HepG2 (cell line): ENCODE measurements around the gene ELL3. TPM values are rescaled to one million over a fixed set of nuclear protein-coding genes. Genes with fewer than 3 reads are reported as not detected.

Experiments used
- FIP1L1 ChIP-seq: fragments of 200-400 bp; formaldehyde crosslinking; IDR thresholded peaks from 2 replicates; pipeline ENCODE4 v1.6.1; 2018; ENCODE audit warnings: low read depth, mild to moderate bottlenecking, low read length, moderate library complexity, borderline replicate concordance; ENCODE audit not compliant: insufficient read depth
- HDAC1 ChIP-seq: sonication (generic); formaldehyde crosslinking; IDR thresholded peaks from 2 replicates; pipeline ENCODE4 v1.5.1; 2020; ENCODE audit warnings: mild to moderate bottlenecking, missing genetic modification reagents
- NFRKB ChIP-seq: fragments of 450-650 bp; IDR thresholded peaks from 2 replicates; pipeline ENCODE4 v1.6.1; 2017
- NKX3-1 ChIP-seq: sonication (generic); formaldehyde crosslinking; IDR thresholded peaks from 2 replicates; pipeline ENCODE4 v1.5.0; 2020; ENCODE audit warnings: missing genetic modification reagents
- PAX8 ChIP-seq: sonication (generic); formaldehyde crosslinking; IDR thresholded peaks from 2 replicates; pipeline ENCODE4 v1.8.0; 2022; ENCODE audit warnings: mild to moderate bottlenecking, missing genetic modification reagents, borderline replicate concordance
- RBM22 ChIP-seq: fragments of 200-400 bp; formaldehyde crosslinking; optimal IDR thresholded peaks from 2 replicates; pipeline ENCODE3; 2017; ENCODE audit warnings: mild to moderate bottlenecking, low read length, moderate library complexity
- SOX5 ChIP-seq: IDR thresholded peaks from 2 replicates; pipeline ENCODE4 v1.6.1; 2016; ENCODE audit warnings: borderline replicate concordance
- SSRP1 ChIP-seq: IDR thresholded peaks from 2 replicates; pipeline ENCODE4 v1.6.1; 2016; ENCODE audit warnings: control low read depth
- TCF12 ChIP-seq, 2 experiments: fragments of 450-650 bp in 1 of 2; sonication (generic) in 1 of 2; formaldehyde crosslinking in 1 of 2; IDR thresholded peaks; 2 replicates each; pipeline versions ENCODE4 v1.6.1 to v1.8.0; 2017 to 2022; ENCODE audit warnings: antibody characterized with exemption in 1 of 2, mild to moderate bottlenecking in 1 of 2, missing genetic modification reagents in 1 of 2, moderate library complexity in 1 of 2
- ZNF10 ChIP-seq: sonication (generic); formaldehyde crosslinking; IDR thresholded peaks from 2 replicates; pipeline ENCODE4 v1.4.0; 2020; ENCODE audit warnings: mild to moderate bottlenecking, low read depth, missing genetic modification reagents, borderline replicate concordance
- ZNF12 ChIP-seq: sonication (generic); formaldehyde crosslinking; IDR thresholded peaks from 2 replicates; pipeline ENCODE4 v1.5.0; 2020; ENCODE audit warnings: missing genetic modification reagents
- ZNF143 ChIP-seq: sonication (generic); formaldehyde crosslinking; IDR thresholded peaks from 2 replicates; pipeline ENCODE4 v1.4.0; 2020; ENCODE audit warnings: missing genetic modification reagents
- ZNF230 ChIP-seq: sonication (generic); formaldehyde crosslinking; IDR thresholded peaks from 2 replicates; pipeline ENCODE4 v1.4.0; 2020; ENCODE audit warnings: mild to moderate bottlenecking, missing genetic modification reagents
- ZNF543 ChIP-seq: sonication (generic); formaldehyde crosslinking; IDR thresholded peaks from 2 replicates; pipeline ENCODE4 v1.4.0; 2020; ENCODE audit warnings: mild to moderate bottlenecking, missing genetic modification reagents
- ZNF550 ChIP-seq: sonication (generic); formaldehyde crosslinking; IDR thresholded peaks from 2 replicates; pipeline ENCODE4 v1.4.0; 2020; ENCODE audit warnings: mild to moderate bottlenecking, missing genetic modification reagents, borderline replicate concordance
- ZNF569 ChIP-seq: sonication (generic); formaldehyde crosslinking; IDR thresholded peaks from 2 replicates; pipeline ENCODE4 v1.5.0; 2020; ENCODE audit warnings: mild to moderate bottlenecking, missing genetic modification reagents, moderate library complexity, borderline replicate concordance
- ZNF746 ChIP-seq: sonication (generic); formaldehyde crosslinking; IDR thresholded peaks from 2 replicates; pipeline ENCODE4 v1.8.0; 2022; ENCODE audit warnings: mild to moderate bottlenecking, missing genetic modification reagents
- polyA plus RNA-seq, 8 experiments: library from polyadenylated mRNA; depleted of rRNA in 3 of 8; stranded (reverse) in 7 of 8; unstranded in 1 of 8; fragments of >200 nt; fragmentation: Illumina TruSeq in 4 of 8; extraction: Trizol in 4 of 8; gene quantifications; 2 replicates each; pipeline versions ENCODE4 v1.2.1 to v1.2.3, GENCODE V29; 2011 to 2016; ENCODE audit warnings: low read depth in 4 of 8, missing spikeins in 1 of 8, mixed read lengths in 1 of 8; ENCODE audit not compliant: insufficient read depth in 1 of 8
- total RNA-seq, 5 experiments: library from RNA; depleted of rRNA; stranded (reverse); fragments of >200 nt; fragmentation: Illumina TruSeq; extraction: Trizol; gene quantifications; 2 replicates each; pipeline ENCODE4 v1.2.3, GENCODE V29; 2016; ENCODE audit warnings: low read depth in 1 of 5
- TF ChIP-seq, protein P1 (sequence below): sonication (generic); formaldehyde crosslinking; IDR thresholded peaks from 2 replicates; pipeline ENCODE4 v1.8.1; 2023; ENCODE audit warnings: mild to moderate bottlenecking, missing genetic modification reagents
- TF ChIP-seq, protein P2 (sequence below): sonication (generic); formaldehyde crosslinking; IDR thresholded peaks from 2 replicates; pipeline ENCODE4 v1.5.0; 2020; ENCODE audit warnings: missing genetic modification reagents, mild to moderate bottlenecking, borderline replicate concordance
- TF ChIP-seq, protein P3 (sequence below): sonication (generic); formaldehyde crosslinking; IDR thresholded peaks from 2 replicates; pipeline ENCODE4 v1.5.1; 2020; ENCODE audit warnings: mild to moderate bottlenecking, missing genetic modification reagents, moderate library complexity
- TF ChIP-seq, protein P4 (sequence below): IDR thresholded peaks from 2 replicates; pipeline ENCODE4 v1.6.1; 2016; ENCODE audit warnings: missing genetic modification reagents, missing compliant biosample characterization

ELL3 gene
- total and polyA plus RNA-seq, 2 of the 13 experiments (the other 11 are each of a cell fraction or from before 2014, with no cell fraction given), result 6.1 to 8.8 TPM

DNA sequence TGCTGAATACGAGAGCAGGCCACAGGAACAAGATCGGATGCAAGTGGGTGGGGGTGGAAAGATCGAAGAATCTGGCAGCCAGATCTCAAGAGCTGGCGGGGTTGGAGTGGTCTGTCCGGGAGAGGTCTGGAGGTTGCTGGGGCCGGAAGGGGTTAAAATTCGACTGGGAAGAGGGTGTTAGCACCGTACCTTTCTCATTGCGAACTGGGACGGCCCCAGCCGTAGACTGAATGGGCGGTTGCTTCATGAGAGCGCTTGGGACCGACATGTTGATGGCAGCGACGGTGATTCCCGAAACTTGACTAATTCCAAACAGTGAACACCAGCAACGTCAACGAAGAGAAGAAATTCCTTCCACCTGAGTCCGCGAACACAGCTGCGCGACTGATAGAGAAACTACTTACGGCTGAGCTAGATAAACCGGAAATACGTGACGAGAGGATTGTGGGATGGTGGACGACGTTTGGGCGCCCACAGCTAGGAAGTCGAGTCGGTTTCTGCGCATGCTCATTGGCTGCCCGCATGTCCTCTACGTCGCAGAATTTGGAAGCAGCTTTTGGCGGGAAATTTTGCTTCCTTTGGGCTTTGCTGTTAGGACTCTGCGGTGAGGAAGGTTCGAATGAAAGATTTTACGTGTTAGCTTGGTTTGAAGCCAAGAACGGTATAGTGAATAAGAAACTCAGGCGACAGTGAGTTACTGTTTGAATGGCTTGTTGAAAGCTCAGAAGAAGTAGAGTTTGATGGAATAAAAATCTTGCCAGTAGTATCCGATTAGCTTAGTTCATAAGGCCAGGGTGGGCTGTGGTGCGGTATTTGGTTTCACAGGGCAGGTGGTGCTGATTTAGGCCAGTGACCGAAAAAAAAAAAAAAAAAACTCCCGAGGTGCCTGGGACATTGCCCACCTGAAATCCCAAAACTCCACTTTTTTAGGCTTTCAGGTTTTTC, 47.8 kb upstream of the ELL3 start, which contains the start of gene MFAP1 (continued):
- TF ChIP-seq, protein P1, sequence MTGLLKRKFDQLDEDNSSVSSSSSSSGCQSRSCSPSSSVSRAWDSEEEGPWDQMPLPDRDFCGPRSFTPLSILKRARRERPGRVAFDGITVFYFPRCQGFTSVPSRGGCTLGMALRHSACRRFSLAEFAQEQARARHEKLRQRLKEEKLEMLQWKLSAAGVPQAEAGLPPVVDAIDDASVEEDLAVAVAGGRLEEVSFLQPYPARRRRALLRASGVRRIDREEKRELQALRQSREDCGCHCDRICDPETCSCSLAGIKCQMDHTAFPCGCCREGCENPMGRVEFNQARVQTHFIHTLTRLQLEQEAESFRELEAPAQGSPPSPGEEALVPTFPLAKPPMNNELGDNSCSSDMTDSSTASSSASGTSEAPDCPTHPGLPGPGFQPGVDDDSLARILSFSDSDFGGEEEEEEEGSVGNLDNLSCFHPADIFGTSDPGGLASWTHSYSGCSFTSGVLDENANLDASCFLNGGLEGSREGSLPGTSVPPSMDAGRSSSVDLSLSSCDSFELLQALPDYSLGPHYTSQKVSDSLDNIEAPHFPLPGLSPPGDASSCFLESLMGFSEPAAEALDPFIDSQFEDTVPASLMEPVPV (CRISPR knock-in tag), result peak; percentile 79; the same call in 1 of the 2 replicates
- TF ChIP-seq ZNF569 (peak; percentile 37; the same call in 1 of the 2 replicates), ZNF230 (CRISPR knock-in tag) (peak; percentile 45), RBM22 (no peak), SOX5 (CRISPR knock-in tag) (peak; percentile 36; the same call in 1 of the 2 replicates), ZNF550 (CRISPR knock-in tag) (no peak), NFRKB (no peak), ZNF12 (CRISPR knock-in tag) (no peak; the same call in 1 of the 2 replicates), FIP1L1 (no peak), SSRP1 (CRISPR knock-in tag) (0 out of 2 replicates have a peak, but pooled peaks have one; percentile 30), NKX3-1 (peak; percentile 51; the same call in 1 of the 2 replicates), ZNF543 (CRISPR knock-in tag) (0 out of 2 replicates have a peak, but pooled peaks have one; percentile 25), HDAC1 (peak; percentile 82), ZNF10 (no peak), PAX8 (CRISPR knock-in tag) (no peak), ZNF143 (peak; percentile 87), ZNF746 (no peak), TCF12 (IDR thresholded peaks at IDR 0.05) (no peak), TCF12 (CRISPR knock-in tag; IDR thresholded peaks at IDR 0.05) (no peak)
- TF ChIP-seq, protein P2, sequence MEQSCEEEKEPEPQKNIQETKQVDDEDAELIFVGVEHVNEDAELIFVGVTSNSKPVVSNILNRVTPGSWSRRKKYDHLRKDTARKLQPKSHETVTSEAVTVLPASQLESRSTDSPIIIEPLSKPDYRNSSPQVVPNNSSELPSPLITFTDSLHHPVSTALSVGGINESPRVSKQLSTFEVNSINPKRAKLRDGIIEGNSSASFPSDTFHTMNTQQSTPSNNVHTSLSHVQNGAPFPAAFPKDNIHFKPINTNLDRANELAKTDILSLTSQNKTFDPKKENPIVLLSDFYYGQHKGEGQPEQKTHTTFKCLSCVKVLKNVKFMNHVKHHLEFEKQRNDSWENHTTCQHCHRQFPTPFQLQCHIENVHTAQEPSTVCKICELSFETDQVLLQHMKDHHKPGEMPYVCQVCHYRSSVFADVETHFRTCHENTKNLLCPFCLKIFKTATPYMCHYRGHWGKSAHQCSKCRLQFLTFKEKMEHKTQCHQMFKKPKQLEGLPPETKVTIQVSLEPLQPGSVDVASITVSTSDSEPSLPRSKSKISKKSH (CRISPR knock-in tag), result peak; percentile 61; the same call in 1 of the 2 replicates
- TF ChIP-seq, protein P3, sequence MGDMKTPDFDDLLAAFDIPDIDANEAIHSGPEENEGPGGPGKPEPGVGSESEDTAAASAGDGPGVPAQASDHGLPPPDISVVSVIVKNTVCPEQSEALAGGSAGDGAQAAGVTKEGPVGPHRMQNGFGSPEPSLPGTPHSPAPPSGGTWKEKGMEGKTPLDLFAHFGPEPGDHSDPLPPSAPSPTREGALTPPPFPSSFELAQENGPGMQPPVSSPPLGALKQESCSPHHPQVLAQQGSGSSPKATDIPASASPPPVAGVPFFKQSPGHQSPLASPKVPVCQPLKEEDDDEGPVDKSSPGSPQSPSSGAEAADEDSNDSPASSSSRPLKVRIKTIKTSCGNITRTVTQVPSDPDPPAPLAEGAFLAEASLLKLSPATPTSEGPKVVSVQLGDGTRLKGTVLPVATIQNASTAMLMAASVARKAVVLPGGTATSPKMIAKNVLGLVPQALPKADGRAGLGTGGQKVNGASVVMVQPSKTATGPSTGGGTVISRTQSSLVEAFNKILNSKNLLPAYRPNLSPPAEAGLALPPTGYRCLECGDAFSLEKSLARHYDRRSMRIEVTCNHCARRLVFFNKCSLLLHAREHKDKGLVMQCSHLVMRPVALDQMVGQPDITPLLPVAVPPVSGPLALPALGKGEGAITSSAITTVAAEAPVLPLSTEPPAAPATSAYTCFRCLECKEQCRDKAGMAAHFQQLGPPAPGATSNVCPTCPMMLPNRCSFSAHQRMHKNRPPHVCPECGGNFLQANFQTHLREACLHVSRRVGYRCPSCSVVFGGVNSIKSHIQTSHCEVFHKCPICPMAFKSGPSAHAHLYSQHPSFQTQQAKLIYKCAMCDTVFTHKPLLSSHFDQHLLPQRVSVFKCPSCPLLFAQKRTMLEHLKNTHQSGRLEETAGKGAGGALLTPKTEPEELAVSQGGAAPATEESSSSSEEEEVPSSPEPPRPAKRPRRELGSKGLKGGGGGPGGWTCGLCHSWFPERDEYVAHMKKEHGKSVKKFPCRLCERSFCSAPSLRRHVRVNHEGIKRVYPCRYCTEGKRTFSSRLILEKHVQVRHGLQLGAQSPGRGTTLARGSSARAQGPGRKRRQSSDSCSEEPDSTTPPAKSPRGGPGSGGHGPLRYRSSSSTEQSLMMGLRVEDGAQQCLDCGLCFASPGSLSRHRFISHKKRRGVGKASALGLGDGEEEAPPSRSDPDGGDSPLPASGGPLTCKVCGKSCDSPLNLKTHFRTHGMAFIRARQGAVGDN, result peak; percentile 87
- TF ChIP-seq, protein P4, sequence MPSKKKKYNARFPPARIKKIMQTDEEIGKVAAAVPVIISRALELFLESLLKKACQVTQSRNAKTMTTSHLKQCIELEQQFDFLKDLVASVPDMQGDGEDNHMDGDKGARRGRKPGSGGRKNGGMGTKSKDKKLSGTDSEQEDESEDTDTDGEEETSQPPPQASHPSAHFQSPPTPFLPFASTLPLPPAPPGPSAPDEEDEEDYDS (CRISPR knock-in tag), result peak; percentile 65; the same call in 1 of the 2 replicates
